Esophagus squamous epithelium (tissue), 5 donors: ENCODE results near the gene SRRM2. TPM values are rescaled to one million over a fixed set of nuclear protein-coding genes. Genes with fewer than 3 reads are reported as not detected.

ENCODE experiments used
- DNase-seq: peaks from one replicate; lab custom pipeline; 2025; lab: John Stamatoyannopoulos, UW
- H3K27ac ChIP-seq, 4 donors: fragments of 200-600 bp; sonication (generic); one replicate each; pipeline ENCODE4 v1.5.1; 2016 to 2019; ENCODE audit warnings: mild to moderate bottlenecking in 1 of 4
- H3K27me3 ChIP-seq, 4 donors: fragments of 200-600 bp; sonication (generic); 1 replicate in 3 of 4; 2 replicates in 1 of 4; pipeline versions ENCODE4 v1.5.1 to v1.6.0; 2017 to 2021; ENCODE audit warnings: antibody characterized with exemption in 1 of 4
- H3K36me3 ChIP-seq, 3 donors: fragments of 200-600 bp; sonication (generic); one replicate each; pipeline ENCODE4 v1.5.1; 2016 to 2019
- H3K4me1 ChIP-seq, 3 donors: fragments of 200-600 bp; sonication (generic); one replicate each; pipeline ENCODE4 v1.5.1; 2017 to 2019
- H3K4me3 ChIP-seq, 4 donors: fragments of 200-600 bp; sonication (generic); 1 replicate in 3 of 4; 2 replicates in 1 of 4; pipeline ENCODE4 v1.5.1; 2016 to 2019; ENCODE audit warnings: mild to moderate bottlenecking in 2 of 4, moderate library complexity in 1 of 4
- H3K9me3 ChIP-seq, 3 donors: fragments of 200-600 bp; sonication (generic); one replicate each; pipeline ENCODE4 v1.5.1; 2016 to 2019
- POLR2A ChIP-seq, 4 donors: fragments of 450-650 bp; IDR thresholded peaks; one replicate each; pipeline ENCODE4 v1.6.1; 2017; ENCODE audit warnings: antibody characterized with exemption in 4 of 4, mild to moderate bottlenecking in 4 of 4, moderate library complexity in 3 of 4
- WGBS, 2 donors: methylation state at CpG; one replicate each; pipeline ENCODE4 v1.1.5; 2018; 5-methylcytosine and 5-hydroxymethylcytosine counted together
- intact Hi-C: fragments of 100-400 bp; cut with DNase I; formaldehyde crosslinking; loops from one replicate; pipeline ENCODE4 v1.15.0; 2022
- total RNA-seq, 4 donors: library from RNA; depleted of rRNA; stranded (reverse); fragments of >200 nt; gene quantifications; one replicate each; pipeline ENCODE4 v1.1.0, GENCODE V29; 2016
- TF ChIP-seq, protein P1 (sequence below), 6 experiments: fragments of 450-650 bp in 4 of 6; fragments of 200-600 bp in 2 of 6; sonication (generic) in 2 of 6; IDR thresholded peaks; one replicate each; pipeline ENCODE4 v1.5.1; 2016 to 2019; ENCODE audit warnings: antibody characterized with exemption in 6 of 6, mild to moderate bottlenecking in 4 of 6, moderate library complexity in 4 of 6
- donor health status: DM: yes; HTN: yes; CAD: no.

SRRM2 gene
- total RNA-seq, 4 donors from 2014 or later, result 80.7 to 290 (median 233) TPM

DNA sequence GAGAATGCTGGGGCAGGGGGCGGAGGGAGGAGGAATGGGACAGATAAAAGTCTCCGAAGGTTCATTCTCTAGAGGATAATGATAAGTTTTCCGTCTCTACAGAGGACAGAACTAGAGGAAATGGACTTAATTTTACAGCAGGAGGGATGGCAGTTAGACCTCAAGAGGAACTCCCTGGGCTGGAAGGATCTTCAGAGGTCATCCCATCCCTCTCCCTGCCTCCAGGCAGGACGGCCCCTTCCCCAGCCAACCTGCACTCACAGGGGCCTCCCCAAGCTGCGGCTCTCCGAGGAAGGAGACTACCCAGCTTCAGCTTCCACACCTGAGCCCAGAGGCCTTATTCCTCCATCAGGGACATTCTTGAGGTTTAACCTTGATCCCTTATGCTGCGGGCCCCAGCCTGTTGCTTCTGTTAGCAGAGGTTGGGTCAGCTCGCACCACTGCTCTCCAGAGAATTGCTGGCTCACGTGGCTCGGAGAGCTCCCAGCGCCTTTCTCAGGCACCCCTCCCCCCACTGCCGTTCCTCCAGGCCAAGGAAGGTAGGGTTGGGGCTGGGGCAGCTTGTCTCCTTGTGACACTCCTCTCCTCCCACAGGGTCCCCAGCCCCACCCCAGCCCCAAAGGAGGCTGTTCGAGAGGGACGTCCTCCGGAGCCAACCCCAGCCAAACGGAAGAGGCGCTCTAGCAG, 16.1 kb downstream of the SRRM2 start:
- Histone ChIP-seq H3K27me3 (no peaks in the 10 kb centered on the region), H3K4me1 (peaks cover 15 to 62% (median 39%) of the 10 kb centered on the region in 3 donors), H3K27ac (peak overlapping the region; percentile 82 to 85 (median 84)), H3K9me3 (no peaks in the 10 kb centered on the region), H3K36me3 (peaks cover 71 to 100% (median 84%) of the 10 kb centered on the region in 3 donors), H3K4me3 (peak overlapping the region in 1 of 4 donors; percentile 13)
- TF ChIP-seq, protein P1, sequence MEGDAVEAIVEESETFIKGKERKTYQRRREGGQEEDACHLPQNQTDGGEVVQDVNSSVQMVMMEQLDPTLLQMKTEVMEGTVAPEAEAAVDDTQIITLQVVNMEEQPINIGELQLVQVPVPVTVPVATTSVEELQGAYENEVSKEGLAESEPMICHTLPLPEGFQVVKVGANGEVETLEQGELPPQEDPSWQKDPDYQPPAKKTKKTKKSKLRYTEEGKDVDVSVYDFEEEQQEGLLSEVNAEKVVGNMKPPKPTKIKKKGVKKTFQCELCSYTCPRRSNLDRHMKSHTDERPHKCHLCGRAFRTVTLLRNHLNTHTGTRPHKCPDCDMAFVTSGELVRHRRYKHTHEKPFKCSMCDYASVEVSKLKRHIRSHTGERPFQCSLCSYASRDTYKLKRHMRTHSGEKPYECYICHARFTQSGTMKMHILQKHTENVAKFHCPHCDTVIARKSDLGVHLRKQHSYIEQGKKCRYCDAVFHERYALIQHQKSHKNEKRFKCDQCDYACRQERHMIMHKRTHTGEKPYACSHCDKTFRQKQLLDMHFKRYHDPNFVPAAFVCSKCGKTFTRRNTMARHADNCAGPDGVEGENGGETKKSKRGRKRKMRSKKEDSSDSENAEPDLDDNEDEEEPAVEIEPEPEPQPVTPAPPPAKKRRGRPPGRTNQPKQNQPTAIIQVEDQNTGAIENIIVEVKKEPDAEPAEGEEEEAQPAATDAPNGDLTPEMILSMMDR (IDR thresholded peaks at IDR 0.05), result no peak
- TF ChIP-seq POLR2A (IDR thresholded peaks at IDR 0.05), result no peak
- 51 to 63% methylated on average over 13 to 16 of the region's 17 CpGs for WGBS, 2 donors
- DNase-seq, result no peak
- intact Hi-C loops, result no loop called here

DNA sequence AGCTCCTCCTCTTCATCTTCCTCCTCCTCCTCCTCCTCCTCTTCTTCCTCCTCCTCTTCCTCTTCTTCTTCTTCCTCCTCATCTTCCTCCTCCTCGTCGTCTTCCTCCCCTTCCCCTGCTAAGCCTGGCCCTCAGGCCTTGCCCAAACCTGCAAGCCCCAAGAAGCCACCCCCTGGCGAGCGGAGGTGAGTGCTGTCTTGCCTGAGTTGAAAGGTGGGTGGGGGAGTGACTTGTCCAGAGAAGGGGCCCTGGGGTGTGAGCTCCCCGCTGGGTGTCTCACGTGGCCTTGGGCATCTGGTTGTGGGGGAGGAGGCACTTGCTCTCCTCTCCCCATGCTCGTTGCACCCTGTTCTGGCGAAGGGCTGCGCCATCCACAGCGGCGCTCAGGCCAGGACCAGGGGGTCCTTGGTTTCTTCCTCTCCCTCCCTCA, 16.7 kb downstream of the SRRM2 start:
- H3K9me3 ChIP-seq, result no peaks in the 10 kb centered on the region
- no peak for DNase-seq
- intact Hi-C loops, result no loop called here
- H3K4me1 ChIP-seq, result peaks cover 15 to 68% (median 39%) of the 10 kb centered on the region in 3 donors
- H3K4me3 ChIP-seq, result peak overlapping the region in 1 of 4 donors; percentile 13
- H3K27me3 ChIP-seq, result no peaks in the 10 kb centered on the region
- peak overlapping the region; percentile 82 to 85 (median 84) for H3K27ac ChIP-seq
- WGBS, 2 donors, result 51 to 76% methylated on average over 5 to 11 of the region's 11 CpGs
- H3K36me3 ChIP-seq, result peaks cover 65 to 100% (median 78%) of the 10 kb centered on the region in 3 donors
- TF ChIP-seq POLR2A (IDR thresholded peaks at IDR 0.05), result no peak
- TF ChIP-seq, protein P1 (IDR thresholded peaks at IDR 0.05), result no peak

DNA sequence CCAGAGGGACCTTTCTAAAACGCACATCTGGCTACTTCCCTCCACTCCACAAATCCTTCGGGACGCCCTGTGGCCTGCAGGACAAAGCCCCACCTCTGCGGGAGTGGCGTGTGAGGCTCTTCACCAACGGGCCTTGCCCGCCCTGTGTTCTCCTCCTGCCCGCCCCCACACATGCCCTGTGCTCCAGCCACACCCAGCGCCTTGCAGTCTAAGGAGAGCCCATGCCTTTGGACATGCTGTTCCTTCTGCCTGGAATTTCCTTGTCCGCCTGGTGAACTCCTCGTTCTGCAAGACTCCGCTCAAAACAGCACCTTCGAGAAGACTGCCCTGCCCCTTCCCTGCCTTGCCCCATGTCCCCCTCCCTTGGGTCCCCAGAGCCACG, 17.2 kb downstream of the SRRM2 start:
- peak in 2 of 4 donors; percentile 17 to 25 for TF ChIP-seq POLR2A (IDR thresholded peaks at IDR 0.05)
- TF ChIP-seq, protein P1 (IDR thresholded peaks at IDR 0.05), result no peak
- H3K9me3 ChIP-seq, result no peaks in the 10 kb centered on the region
- 53 to 56% methylated on average over 13 to 14 of the region's 14 CpGs for WGBS, 2 donors
- peak overlapping the region; percentile 82 to 85 (median 84) for H3K27ac ChIP-seq
- intact Hi-C loops, result no loop called here
- H3K4me1 ChIP-seq, result peaks cover 15 to 73% (median 40%) of the 10 kb centered on the region in 3 donors
- no peaks in the 10 kb centered on the region for H3K27me3 ChIP-seq
- no peak for DNase-seq
- H3K4me3 ChIP-seq, result peak overlapping the region in 1 of 4 donors; percentile 13
- H3K36me3 ChIP-seq, result peaks cover 62 to 100% (median 73%) of the 10 kb centered on the region in 3 donors

DNA sequence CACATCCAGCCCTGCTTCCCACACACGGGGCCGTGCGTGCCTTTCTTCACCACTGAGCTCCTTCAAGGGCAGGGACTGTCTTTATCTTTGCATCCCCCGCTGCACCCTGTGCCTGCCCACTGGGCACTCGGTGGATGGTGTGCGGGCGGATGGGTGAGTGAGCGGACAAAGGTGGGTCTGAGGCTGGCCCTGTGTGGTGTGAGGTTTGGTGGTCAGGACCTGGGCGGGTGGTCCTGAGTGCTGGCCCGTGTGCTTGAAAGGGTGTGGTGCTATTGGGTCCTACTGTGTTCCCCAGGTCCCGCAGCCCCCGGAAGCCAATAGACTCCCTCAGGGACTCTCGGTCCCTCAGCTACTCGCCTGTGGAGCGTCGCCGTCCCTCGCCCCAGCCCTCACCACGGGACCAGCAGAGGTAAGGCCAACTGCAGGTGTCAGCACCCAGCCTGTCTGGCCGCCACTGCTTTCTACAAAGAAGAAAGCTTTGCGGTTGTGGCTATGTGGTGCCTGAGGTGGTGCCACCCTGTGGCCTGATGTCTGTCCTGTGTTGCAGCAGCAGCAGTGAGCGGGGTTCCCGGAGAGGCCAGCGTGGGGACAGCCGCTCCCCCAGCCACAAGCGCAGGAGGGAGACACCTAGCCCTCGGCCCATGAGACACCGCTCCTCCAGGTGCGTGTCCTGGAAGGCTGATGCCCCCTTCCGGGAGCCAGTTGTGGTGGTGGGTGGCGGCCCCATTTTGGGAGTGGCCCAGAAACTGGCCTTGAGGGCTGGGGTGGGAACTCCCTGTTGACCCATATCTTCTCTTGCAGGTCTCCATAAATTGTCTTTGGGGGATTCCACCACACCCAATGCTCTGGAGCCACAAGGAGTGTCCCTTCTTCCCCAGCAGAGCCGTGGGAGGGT, 17.9 kb downstream of the SRRM2 start:
- no peaks in the 10 kb centered on the region for H3K27me3 ChIP-seq
- DNase-seq, result no peak
- TF ChIP-seq, protein P1 (IDR thresholded peaks at IDR 0.05), result peak in 3 of 6 experiments; percentile 6 to 27 (median 7)
- no peak for TF ChIP-seq POLR2A (IDR thresholded peaks at IDR 0.05)
- peaks cover 18 to 80% (median 45%) of the 10 kb centered on the region in 3 donors for H3K4me1 ChIP-seq
- intact Hi-C loops, result no loop called here
- 82 to 92% methylated on average over 9 to 12 of the region's 32 CpGs for WGBS, 2 donors
- H3K9me3 ChIP-seq, result no peaks in the 10 kb centered on the region
- no peak overlapping the region for H3K4me3 ChIP-seq
- H3K27ac ChIP-seq, result peak overlapping the region; percentile 82 to 85 (median 84)
- H3K36me3 ChIP-seq, result peaks cover 59 to 100% (median 68%) of the 10 kb centered on the region in 3 donors
